NCI-H1930 (cell line): ENCODE measurements around the gene VEGFB.

Experiments
- DNase-seq, 2 experiments: peaks; one replicate each; lab custom pipeline; 2025; lab: John Stamatoyannopoulos, UW

Gene VEGFB

GRCh38 chr11:64247729-64248531 lies 13.5 kb downstream of the VEGFB start:
- DNase-seq, result no peak

DNA sequence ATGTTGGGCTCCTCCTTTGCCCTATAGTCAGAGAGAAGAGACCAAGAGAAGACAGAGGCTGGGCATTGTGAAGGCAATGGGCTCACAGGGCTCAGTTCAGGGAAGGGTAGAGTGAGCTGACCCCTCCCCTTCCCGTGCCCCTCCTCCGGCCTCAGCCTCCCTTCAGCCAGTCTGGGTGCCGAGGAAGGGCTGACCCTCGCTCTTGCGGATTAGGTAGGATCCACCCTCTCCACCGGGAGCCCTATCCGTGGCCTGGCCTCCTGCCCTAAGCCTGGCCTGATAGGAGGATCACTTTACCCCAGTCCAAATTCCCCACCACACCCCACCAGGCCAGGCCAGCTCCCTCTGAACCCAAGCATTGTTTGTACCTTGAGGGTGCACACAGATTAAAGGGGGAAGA lies 14.2 kb downstream of the VEGFB start:
- DNase-seq, result no peak

DNA sequence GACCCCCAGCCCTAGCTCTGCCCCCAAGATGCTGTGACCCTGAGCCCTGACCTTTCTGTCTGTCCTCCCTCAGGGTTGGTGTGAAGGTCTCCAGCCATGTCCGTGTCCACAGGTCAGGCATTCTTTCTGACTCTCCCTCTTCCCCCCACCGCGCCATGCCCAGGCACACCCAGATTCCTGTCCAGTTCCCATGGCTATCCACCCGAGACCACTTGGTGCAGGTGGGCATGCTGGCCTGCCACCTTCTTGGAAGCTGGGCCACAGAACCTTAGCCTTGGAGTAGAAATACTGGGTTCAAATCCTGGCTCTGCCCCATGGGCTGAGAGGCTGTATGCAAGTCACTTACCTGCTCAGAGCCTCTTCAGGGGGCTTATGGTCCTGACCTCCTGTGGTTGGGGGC lies 14.7 kb downstream of the VEGFB start:
- DNase-seq, result no peak

- DNase-seq, result no peak
Observed at GRCh38 chr11:64249563-64250414, 15.4 kb downstream of the VEGFB start.

GRCh38 chr11:64250415-64251015 lies 16.1 kb downstream of the VEGFB start:
- DNase-seq, result no peak

DNA sequence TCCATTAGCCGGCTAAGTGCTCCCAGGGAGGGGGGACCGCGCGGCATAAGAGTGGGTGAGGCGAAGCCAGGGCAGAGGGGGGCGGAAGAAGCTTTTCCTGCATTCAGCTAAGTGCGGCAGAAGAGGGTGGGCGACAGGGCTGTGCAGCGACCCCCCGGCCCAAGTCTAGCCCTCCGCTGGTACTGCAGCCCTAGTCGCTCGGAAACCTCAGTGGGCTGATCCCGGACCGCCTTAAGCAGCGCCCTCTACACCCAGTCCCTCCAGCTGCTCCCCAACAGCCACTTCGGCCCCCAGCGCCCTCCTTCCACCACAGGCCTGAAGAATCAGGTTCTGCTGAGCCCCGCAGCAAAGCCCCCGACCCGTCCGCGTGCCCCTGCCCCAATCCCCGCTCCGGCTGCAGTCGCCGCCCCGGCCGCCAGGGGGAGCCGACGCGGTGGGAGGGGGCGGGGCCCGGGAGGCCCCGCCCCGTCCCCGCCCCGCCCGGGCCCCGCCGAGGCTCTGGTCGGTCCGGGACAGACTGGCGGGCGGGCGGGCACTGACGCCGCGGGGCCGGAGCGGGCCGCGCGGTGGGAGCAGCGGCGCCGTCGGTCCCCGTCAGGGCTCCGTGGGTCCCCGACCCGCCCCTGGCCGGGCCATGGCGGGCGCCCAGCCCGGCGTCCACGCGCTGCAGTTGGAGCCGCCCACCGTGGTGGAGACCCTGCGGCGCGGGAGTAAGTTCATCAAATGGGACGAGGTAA lies 16.8 kb downstream of the VEGFB start, which contains the start of gene PLCB3:
TSS of gene PLCB3 (plus strand) at position 515 of the 737 bp plus-strand sequence. CDS start at position 635, 120 bp downstream.
- DNase-seq, result peak; percentile 38 to 58

DNA sequence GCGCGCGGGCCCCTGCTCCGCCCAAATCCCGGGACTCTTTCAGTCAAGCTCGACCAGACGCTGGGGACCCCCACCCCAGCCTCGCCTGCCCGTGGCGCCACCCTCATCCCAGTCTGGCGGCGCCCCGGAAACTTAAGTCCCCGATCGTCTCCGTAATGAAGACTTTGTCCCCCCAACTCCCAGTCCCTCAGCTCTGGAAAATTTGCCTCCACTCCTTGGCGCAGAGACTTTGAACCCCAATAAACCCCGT lies 17.3 kb downstream of the VEGFB start:
- no peak for DNase-seq

DNA sequence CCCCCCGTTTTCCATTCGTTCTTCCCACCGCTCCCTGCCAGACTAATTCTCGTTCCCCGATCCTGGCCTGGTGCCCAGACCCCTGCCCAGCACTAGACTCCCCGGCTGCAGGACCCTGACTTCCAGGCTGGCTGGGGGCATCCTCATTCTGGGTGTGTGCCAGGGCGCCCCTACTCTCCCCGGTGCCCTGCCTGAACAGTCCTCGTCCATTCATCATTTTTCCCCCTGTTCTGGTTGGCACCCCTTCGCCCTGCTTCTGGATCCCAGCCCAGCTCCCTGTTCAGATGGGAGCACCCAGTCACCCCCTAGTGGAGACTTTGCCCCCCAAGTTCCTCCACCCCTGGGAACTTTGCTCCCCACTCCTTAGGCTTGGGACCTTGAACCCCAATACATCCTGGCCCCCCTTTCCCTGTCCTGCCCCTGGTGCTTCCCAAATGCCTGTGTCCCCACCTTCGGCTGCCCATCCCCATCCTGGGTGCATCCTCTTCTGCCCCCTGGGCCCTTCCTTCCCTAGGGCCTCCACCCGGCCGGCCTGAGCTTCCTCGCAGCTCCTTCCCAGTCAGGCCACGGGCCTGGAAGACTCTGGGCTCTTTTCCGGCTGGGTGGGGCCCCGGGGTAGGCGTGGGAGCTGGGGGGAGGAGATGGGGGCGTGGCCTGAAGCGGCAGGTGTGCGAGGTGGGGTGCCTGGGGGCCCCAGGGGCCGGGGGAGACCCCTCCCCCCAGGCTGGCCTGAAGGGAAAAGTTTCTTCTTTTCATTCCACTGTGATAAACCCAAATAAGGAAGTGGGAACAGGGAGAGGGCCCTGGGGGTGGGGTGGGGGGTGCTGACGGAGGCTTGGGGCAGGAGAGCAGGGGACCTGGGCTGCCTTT lies 17.9 kb downstream of the VEGFB start:
- no peak for DNase-seq

DNA sequence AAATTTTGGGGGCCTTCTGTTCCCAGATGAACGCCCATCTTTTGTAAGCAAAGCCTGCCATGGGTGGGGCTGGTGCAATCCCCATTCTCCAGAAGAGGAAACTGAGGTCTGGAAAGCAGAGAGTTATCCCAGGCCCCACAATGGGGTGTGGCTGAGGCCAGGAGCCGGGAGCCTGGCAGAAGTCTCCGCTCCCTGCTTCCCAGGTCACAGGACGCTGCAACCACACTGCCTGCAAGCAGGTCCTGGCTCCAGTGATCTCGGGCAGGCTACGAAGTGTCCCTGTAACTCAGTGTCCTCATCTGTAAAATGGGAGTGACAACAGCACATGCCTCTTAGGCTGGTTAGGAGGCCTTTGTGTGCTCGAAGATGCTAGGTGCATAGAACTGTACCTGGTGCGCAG lies 18.7 kb downstream of the VEGFB start:
- DNase-seq, result no peak

DNA sequence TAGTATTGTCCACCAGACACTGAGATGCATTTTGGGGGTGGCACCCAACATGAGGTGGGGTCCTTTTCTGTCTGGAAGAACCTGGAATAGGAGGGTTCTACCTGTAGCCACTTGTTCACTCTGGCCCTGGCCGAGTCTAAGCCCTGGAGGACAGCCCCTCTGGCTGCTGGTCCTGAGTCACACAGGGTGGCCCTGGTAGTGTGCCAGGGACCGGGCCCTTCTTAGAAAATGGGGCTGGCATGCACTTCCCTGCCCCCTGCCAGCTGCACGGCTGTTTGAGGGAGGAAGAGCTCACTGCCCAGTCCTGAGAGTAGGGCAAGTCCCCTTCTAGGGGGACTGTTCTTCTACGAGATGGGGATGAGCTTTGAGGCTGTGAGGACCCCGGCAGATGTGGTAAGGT lies 19.1 kb downstream of the VEGFB start:
- DNase-seq, result no peak

DNA sequence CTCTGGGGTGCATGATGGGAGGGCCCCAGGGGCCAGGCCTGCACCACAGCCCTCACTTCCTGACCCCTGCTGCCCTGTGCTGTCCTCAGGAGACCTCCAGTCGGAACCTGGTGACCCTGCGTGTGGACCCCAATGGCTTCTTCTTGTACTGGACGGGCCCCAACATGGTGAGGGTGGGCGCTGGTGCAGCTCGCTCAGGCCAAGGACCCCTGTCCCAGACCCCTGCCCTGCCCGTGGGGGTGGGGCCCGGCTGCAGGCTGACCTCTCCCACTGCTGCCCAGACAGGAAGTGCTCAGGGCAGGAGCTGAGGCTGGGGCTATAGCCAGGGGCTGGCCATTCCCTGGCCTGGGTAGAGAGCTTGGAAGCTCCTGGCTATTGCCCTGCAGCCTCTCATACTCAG lies 19.9 kb downstream of the VEGFB start:
- DNase-seq, result no peak

DNA sequence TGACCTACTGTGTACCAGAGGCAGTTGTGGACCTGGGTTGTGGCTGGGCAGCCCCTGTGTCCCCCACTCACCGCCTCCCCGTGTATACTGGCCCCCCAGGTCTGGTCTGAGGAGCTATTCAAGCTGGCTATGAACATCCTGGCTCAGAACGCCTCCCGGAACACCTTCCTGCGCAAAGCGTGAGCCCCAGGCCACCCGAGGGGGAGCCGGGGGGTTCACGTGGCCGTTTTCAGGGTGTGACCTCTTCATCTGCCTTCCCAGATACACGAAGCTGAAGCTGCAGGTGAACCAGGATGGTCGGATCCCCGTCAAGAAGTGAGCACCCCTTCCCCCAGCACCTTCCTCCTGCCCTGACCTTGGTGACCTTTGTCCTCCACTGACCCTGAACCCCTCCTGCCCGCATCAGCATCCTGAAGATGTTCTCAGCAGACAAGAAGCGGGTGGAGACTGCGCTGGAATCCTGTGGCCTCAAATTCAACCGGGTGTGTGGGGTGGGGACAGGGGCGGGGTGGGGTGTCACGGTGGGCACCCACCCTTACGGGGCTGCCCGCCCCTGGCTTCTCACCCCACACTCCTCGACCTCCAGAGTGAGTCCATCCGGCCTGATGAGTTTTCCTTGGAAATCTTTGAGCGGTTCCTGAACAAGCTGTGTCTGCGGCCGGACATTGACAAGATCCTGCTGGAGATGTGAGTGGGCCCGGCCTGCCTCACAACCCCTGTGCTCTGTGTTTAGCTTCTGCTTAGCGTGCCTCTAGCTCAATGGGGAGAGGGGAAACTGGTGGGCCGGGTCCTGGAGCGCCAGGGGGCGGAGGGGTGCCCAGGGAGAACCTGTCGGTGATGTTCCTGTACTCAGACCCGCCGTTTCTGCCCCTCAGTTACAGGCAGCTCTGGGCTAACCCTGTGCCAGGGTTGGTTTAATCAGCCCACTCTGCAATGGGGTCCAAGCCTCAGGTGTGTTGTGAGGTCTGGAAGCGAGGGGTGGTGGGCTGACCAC lies 21.0 kb downstream of the VEGFB start:
- DNase-seq, result no peak

- no peak for DNase-seq
Observed at GRCh38 chr11:64256300-64256699, 21.9 kb downstream of the VEGFB start.

GRCh38 chr11:64258356-64258755 lies 24.0 kb downstream of the VEGFB start:
- no peak for DNase-seq

DNA sequence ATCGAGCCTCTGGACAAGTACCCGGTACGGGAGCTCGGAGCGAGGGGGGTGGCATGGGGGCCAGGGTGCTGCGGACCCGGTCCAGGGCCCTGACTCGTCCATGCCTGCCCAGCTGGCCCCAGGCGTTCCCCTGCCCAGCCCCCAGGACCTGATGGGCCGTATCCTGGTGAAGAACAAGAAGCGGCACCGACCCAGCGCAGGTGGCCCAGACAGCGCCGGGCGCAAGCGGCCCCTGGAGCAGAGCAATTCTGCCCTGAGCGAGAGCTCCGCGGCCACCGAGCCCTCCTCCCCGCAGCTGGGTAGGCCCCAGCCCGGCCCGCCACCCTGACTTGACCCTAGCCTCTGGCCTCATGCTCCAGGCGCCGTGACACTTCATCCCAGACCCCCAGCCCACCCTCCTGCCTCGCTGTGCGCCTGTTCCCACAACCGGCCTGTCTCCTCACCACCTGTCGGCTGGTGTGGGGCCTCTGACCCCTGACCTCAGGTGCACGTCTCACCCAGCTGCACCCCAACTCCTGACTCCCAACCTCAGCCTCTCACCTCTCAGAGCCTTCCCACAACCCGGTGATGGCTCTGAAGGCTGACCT lies 24.7 kb downstream of the VEGFB start:
- DNase-seq, result no peak

DNA sequence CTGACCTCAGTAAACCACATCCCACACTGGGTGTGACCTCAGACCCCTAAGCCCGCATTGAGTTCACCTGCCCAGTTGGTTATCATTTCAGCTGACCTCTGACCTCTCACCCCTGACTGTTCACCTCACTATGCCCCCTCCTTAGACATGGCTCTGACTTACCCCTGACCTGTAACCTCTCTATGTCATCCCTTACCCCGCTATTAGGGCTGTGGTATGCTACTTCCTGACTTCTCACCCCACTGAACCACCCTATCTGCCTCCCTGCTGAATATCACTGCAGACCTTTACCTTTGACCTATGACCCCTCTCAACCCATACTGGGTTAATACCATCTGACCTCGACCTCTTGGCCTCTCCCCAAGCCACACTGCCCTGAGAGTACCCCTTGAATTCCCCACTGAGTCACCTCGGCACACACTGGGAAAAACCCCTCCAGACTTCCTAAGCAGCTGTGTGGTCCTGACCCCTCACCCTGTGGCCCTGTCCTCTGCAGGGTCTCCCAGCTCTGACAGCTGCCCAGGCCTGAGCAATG lies 25.2 kb downstream of the VEGFB start:
- DNase-seq, result no peak

GRCh38 chr11:64260147-64260708 lies 25.8 kb downstream of the VEGFB start:
- DNase-seq, result no peak

GRCh38 chr11:64261556-64262080 lies 27.2 kb downstream of the VEGFB start:
- no peak for DNase-seq
